ENCODE results near the gene TSPEAR. TPM values are rescaled to one million over a fixed set of nuclear protein-coding genes. Genes with fewer than 3 reads are reported as not detected.

The TSPEAR gene
- total and polyA plus RNA-seq, 2 of the 13 experiments (the other 11 are each of a cell fraction or from before 2014, with no cell fraction given), result 0.07 to 0.32 TPM

DNA sequence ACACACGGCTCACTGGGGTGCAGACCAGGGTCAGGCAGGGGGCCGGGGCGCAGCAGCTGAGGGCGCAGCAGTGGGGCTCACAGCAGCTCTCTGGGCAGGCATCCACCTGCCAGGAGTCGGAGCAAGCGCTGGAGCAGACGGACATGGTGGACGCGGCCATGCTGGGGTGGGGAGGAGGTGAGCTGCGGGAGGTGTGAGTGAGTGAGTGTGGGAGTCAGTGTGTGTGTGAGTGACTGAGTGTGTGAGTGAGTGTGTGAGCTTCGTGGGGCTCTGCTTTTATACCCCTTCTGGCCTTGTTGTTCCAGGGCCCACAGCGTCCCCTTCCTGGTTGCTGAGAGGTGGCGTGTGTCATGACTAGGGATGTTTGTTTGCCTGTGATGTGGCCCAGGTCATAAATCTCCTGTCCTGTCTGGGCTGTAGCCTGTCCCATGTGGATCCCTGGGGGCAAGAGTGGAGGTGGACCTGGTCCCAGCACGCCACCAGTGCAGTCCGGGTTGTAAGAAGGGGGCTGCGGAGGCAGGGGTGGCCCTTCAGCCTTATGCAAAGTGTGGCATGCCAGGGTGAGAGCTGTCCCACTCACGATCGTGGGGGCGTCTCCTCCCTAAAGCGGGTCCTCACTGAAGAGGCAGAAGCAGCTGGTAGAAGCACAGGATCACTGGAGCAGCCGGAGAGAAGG lies 171.2 kb downstream of the TSPEAR start, which contains the start of gene KRTAP10-1 (continued):
- TF ChIP-seq, protein P1, sequence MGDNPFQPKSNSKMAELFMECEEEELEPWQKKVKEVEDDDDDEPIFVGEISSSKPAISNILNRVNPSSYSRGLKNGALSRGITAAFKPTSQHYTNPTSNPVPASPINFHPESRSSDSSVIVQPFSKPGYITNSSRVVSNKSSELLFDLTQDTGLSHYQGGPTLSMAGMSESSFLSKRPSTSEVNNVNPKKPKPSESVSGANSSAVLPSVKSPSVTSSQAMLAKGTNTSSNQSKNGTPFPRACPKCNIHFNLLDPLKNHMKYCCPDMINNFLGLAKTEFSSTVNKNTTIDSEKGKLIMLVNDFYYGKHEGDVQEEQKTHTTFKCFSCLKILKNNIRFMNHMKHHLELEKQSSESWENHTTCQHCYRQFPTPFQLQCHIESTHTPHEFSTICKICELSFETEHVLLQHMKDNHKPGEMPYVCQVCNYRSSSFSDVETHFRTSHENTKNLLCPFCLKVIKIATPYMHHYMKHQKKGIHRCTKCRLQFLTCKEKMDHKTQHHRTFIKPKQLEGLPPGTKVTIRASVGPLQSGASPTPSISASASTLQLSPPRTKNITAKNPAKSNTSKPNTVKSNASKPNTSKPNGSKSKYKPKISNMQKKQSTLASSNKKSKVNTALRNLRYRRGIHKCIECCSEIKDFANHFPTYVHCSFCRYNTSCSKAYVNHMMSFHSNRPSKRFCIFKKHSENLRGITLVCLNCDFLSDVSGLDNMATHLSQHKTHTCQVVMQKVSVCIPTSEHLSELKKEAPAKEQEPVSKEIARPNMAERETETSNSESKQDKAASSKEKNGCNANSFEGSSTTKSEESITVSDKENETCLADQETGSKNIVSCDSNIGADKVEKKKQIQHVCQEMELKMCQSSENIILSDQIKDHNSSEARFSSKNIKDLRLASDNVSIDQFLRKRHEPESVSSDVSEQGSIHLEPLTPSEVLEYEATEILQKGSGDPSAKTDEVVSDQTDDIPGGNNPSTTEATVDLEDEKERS (CRISPR knock-in tag; IDR thresholded peaks at IDR 0.05), result no peak
- no peak for TF ChIP-seq ADNP (CRISPR knock-in tag; IDR thresholded peaks at IDR 0.05)
- TF ChIP-seq ONECUT2 (CRISPR knock-in tag; IDR thresholded peaks at IDR 0.05), result no peak

DNA sequence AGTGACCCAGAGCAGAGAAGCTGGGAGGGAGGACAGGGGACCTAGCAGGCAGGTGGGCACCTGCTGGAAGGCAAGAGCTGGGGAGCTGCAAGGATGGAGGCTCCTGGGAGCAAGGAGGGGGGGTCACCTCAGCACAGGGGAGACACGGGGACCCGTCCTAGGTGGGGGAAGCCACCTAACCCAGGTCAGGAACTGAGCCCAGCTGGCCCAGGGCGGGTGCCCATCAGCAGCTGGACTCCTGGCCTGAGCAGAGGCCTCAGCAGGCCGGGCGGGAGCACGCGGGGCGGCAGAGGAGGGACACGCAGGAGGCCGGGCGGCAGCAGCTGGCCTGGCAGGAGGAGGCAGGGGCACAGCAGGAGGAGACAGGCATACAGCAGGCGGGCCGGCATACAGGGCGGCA lies 172.3 kb downstream of the TSPEAR start:
- Histone ChIP-seq H3K9me3 (ENCODE audit: low read length) (peaks cover 17% of the 10 kb centered on the region; the same call in 1 of the 2 replicates), H4K20me1 (ENCODE audit: insufficient read depth, low read length) (no peaks in the 10 kb centered on the region), H3K79me2 (ENCODE audit: insufficient read depth, low read length) (no peaks in the 10 kb centered on the region), H2AFZ (ENCODE audit: low read length) (no peak overlapping the region), H3K27me3 (ENCODE audit: control insufficient read depth in 1 of 2, insufficient read depth in 2 of 2, low read length in 2 of 2) (no peaks in the 10 kb centered on the region; a peak in 2 of 5 replicates), H3K4me1 (ENCODE audit: insufficient read depth, low read length) (no peaks in the 10 kb centered on the region), H3K36me3 (replicated peaks in 1 of 2; ENCODE audit: control insufficient read depth in 1 of 2, insufficient read depth in 2 of 2, low read length in 2 of 2) (no peaks in the 10 kb centered on the region), H3K9ac (ENCODE audit: insufficient read depth, low read depth, low read length) (no peak overlapping the region), H3K4me3 (replicated peaks in 1 of 3; ENCODE audit: insufficient read depth in 1 of 3, low read depth in 2 of 3, low read length in 3 of 3) (no peak overlapping the region), H3K27ac (ENCODE audit: extremely low read length, insufficient read depth, low read length) (no peak overlapping the region), H3K4me2 (ENCODE audit: low read depth, low read length) (no peak overlapping the region)
- no peak for DNase-seq (ENCODE audit: low spot score)
- no peak; the same call in 2 of the 3 replicates for ATAC-seq
- 47% methylated on average over 5 of the region's 14 CpGs for WGBS (ENCODE audit: low lambda C conversion rate)
- POLR2A ChIA-PET, result no interaction called here
- no TSS peak for BruUV-seq (replicated peaks)
- CTCF ChIA-PET (ENCODE audit: low intra/inter-chr PET ratio, low total read pairs), result no interaction called here
- no peak for FAIRE-seq
- in situ Hi-C loops (cut with HindIII; ENCODE audit: extremely low pct_ligation_motif_present, low pct_unique_long_range_greater_than_20kb), result no loop called here
- intact Hi-C loops (cut with micrococcal nuclease; ENCODE audit: unreplicated experiment), result no loop called here
- TF ChIP-seq, protein P2, sequence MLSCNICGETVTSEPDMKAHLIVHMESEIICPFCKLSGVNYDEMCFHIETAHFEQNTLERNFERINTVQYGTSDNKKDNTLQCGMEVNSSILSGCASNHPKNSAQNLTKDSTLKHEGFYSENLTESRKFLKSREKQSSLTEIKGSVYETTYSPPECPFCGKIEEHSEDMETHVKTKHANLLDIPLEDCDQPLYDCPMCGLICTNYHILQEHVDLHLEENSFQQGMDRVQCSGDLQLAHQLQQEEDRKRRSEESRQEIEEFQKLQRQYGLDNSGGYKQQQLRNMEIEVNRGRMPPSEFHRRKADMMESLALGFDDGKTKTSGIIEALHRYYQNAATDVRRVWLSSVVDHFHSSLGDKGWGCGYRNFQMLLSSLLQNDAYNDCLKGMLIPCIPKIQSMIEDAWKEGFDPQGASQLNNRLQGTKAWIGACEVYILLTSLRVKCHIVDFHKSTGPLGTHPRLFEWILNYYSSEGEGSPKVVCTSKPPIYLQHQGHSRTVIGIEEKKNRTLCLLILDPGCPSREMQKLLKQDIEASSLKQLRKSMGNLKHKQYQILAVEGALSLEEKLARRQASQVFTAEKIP (CRISPR knock-in tag; IDR thresholded peaks at IDR 0.05; ENCODE audit: borderline replicate concordance), result no peak
- TF ChIP-seq FOXA1 (IDR thresholded peaks at IDR 0.05) (no peak), FOXA1 (CRISPR knock-in tag; IDR thresholded peaks at IDR 0.05) (no peak), ZNF263 (CRISPR knock-in tag; IDR thresholded peaks at IDR 0.05) (no peak), KDM6A (CRISPR knock-in tag; IDR thresholded peaks at IDR 0.05; ENCODE audit: low read depth) (no peak), ELF4 (CRISPR knock-in tag; IDR thresholded peaks at IDR 0.05; ENCODE audit: borderline replicate concordance) (no peak), SKI (IDR thresholded peaks at IDR 0.05; ENCODE audit: partially characterized antibody) (no peak), ZNF616 (CRISPR knock-in tag; IDR thresholded peaks at IDR 0.05; ENCODE audit: low read depth) (no peak), ZNF839 (CRISPR knock-in tag; IDR thresholded peaks at IDR 0.05; ENCODE audit: borderline replicate concordance) (no peak), ZNF30 (CRISPR knock-in tag; IDR thresholded peaks at IDR 0.05) (no peak), BRCA1 (CRISPR knock-in tag; IDR thresholded peaks at IDR 0.05) (no peak), ZFP36L1 (CRISPR knock-in tag; IDR thresholded peaks at IDR 0.05) (no peak), SMAD1 (CRISPR knock-in tag; IDR thresholded peaks at IDR 0.05; ENCODE audit: borderline replicate concordance, low read depth) (no peak), PRMT3 (CRISPR knock-in tag; IDR thresholded peaks at IDR 0.05; ENCODE audit: borderline replicate concordance, low read depth) (no peak)
- TF ChIP-seq, protein P3, sequence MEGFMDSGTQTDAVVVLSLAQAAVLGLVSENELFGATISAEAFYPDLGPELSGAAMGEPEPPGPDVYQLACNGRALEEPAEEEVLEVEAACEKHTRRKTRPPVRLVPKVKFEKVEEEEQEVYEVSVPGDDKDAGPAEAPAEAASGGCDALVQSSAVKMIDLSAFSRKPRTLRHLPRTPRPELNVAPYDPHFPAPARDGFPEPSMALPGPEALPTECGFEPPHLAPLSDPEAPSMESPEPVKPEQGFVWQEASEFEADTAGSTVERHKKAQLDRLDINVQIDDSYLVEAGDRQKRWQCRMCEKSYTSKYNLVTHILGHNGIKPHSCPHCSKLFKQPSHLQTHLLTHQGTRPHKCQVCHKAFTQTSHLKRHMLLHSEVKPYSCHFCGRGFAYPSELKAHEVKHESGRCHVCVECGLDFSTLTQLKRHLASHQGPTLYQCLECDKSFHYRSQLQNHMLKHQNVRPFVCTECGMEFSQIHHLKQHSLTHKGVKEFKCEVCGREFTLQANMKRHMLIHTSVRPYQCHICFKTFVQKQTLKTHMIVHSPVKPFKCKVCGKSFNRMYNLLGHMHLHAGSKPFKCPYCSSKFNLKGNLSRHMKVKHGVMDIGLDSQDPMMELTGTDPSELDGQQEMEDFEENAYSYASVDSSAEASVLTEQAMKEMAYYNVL (CRISPR knock-in tag; IDR thresholded peaks at IDR 0.05; ENCODE audit: borderline replicate concordance), result no peak
